IPS-15b (cell line): ENCODE results near the gene TSEN2.
"Not testable (repeated sequence)": the region's sequence is repeated elsewhere in the genome, so short reads cannot be mapped to it uniquely, and the experiment has no call there.

Experiments used
- H3K27me3 ChIP-seq: one replicate; pipeline ENCODE4 v1.6.1; 2013; ENCODE audit warnings: low read length; ENCODE audit not compliant: control insufficient read depth, insufficient read depth
- H3K36me3 ChIP-seq: one replicate; pipeline ENCODE4 v1.6.1; 2013; ENCODE audit warnings: low read length; ENCODE audit not compliant: control insufficient read depth, insufficient read depth
- H3K4me1 ChIP-seq: one replicate; pipeline ENCODE4 v1.6.1; 2013; ENCODE audit warnings: mild to moderate bottlenecking, low read length; ENCODE audit not compliant: control insufficient read depth, insufficient read depth
- H3K4me3 ChIP-seq: one replicate; pipeline ENCODE4 v1.5.1; 2013; ENCODE audit warnings: low read depth, low read length
- H3K9ac ChIP-seq: one replicate; pipeline ENCODE4 v1.6.1; 2013; ENCODE audit warnings: low read depth, mild to moderate bottlenecking, low read length
- H3K9me3 ChIP-seq: one replicate; pipeline ENCODE4 v1.6.1; 2013; ENCODE audit warnings: mild to moderate bottlenecking, low read length; ENCODE audit not compliant: control insufficient read depth, insufficient read depth

The TSEN2 gene

GRCh38 chr3:12454816-12455121, 29.5 kb upstream of the TSEN2 start:
- Histone ChIP-seq H3K27me3 (no peaks in the 10 kb centered on the region), H3K4me3 (no peak overlapping the region), H3K4me1 (no peaks in the 10 kb centered on the region), H3K36me3 (no peaks in the 10 kb centered on the region), H3K9me3 (no peaks in the 10 kb centered on the region), H3K9ac (no peak overlapping the region)

GRCh38 chr3:12455740-12456139, 28.5 kb upstream of the TSEN2 start:
- Histone ChIP-seq H3K4me3 (no peak overlapping the region), H3K4me1 (no peaks in the 10 kb centered on the region), H3K9me3 (no peaks in the 10 kb centered on the region), H3K27me3 (no peaks in the 10 kb centered on the region), H3K36me3 (no peaks in the 10 kb centered on the region), H3K9ac (no peak overlapping the region)

GRCh38 chr3:12456441-12456840, 27.8 kb upstream of the TSEN2 start:
- H3K9me3 ChIP-seq: no peaks in the 10 kb centered on the region
- H3K4me3 ChIP-seq: no peak overlapping the region
- no peaks in the 10 kb centered on the region for H3K27me3 ChIP-seq
- H3K9ac ChIP-seq: no peak overlapping the region
- H3K4me1 ChIP-seq: no peaks in the 10 kb centered on the region
- no peaks in the 10 kb centered on the region for H3K36me3 ChIP-seq

GRCh38 chr3:12457380-12457779, 26.9 kb upstream of the TSEN2 start:
- H3K4me1 ChIP-seq, H3K27me3 ChIP-seq, H3K9me3 ChIP-seq, H3K4me3 ChIP-seq, H3K9ac ChIP-seq, H3K36me3 ChIP-seq: not testable (repeated sequence)

GRCh38 chr3:12458901-12459300, 25.4 kb upstream of the TSEN2 start:
- Histone ChIP-seq H3K36me3 (no peaks in the 10 kb centered on the region), H3K9ac (no peak overlapping the region), H3K4me3 (no peak overlapping the region), H3K27me3 (no peaks in the 10 kb centered on the region), H3K9me3 (no peaks in the 10 kb centered on the region), H3K4me1 (no peaks in the 10 kb centered on the region)

- H3K36me3 ChIP-seq: no peaks in the 10 kb centered on the region
- H3K4me1 ChIP-seq: no peaks in the 10 kb centered on the region
- H3K4me3 ChIP-seq: no peak overlapping the region
- no peaks in the 10 kb centered on the region for H3K27me3 ChIP-seq
- no peak overlapping the region for H3K9ac ChIP-seq
- H3K9me3 ChIP-seq: no peaks in the 10 kb centered on the region
Measured at GRCh38 chr3:12460127-12460526, 24.2 kb upstream of the TSEN2 start.

GRCh38 chr3:12461097-12461649, 23.1 kb upstream of the TSEN2 start:
- H3K4me3 ChIP-seq: no peak overlapping the region
- no peaks in the 10 kb centered on the region for H3K27me3 ChIP-seq
- H3K36me3 ChIP-seq: no peaks in the 10 kb centered on the region
- no peaks in the 10 kb centered on the region for H3K9me3 ChIP-seq
- H3K4me1 ChIP-seq: no peaks in the 10 kb centered on the region
- no peak overlapping the region for H3K9ac ChIP-seq

GRCh38 chr3:12462159-12462947, 21.9 kb upstream of the TSEN2 start:
- H3K9me3 ChIP-seq: no peaks in the 10 kb centered on the region
- H3K9ac ChIP-seq: no peak overlapping the region
- H3K36me3 ChIP-seq: no peaks in the 10 kb centered on the region
- no peaks in the 10 kb centered on the region for H3K27me3 ChIP-seq
- H3K4me3 ChIP-seq: no peak overlapping the region
- H3K4me1 ChIP-seq: no peaks in the 10 kb centered on the region

- H3K27me3 ChIP-seq: no peaks in the 10 kb centered on the region
- H3K9ac ChIP-seq: no peak overlapping the region
- H3K4me3 ChIP-seq: no peak overlapping the region
- no peaks in the 10 kb centered on the region for H3K9me3 ChIP-seq
- H3K36me3 ChIP-seq: no peaks in the 10 kb centered on the region
- no peaks in the 10 kb centered on the region for H3K4me1 ChIP-seq
Measured at GRCh38 chr3:12463686-12464085, 20.6 kb upstream of the TSEN2 start.

- Histone ChIP-seq H3K36me3 (no peaks in the 10 kb centered on the region), H3K4me1 (no peaks in the 10 kb centered on the region), H3K27me3 (no peaks in the 10 kb centered on the region), H3K4me3 (no peak overlapping the region), H3K9me3 (no peaks in the 10 kb centered on the region), H3K9ac (no peak overlapping the region)
Measured at GRCh38 chr3:12464181-12464580, 20.1 kb upstream of the TSEN2 start.

- Histone ChIP-seq H3K4me3 (no peak overlapping the region), H3K27me3 (no peaks in the 10 kb centered on the region), H3K9ac (no peak overlapping the region), H3K9me3 (no peaks in the 10 kb centered on the region), H3K36me3 (no peaks in the 10 kb centered on the region), H3K4me1 (no peaks in the 10 kb centered on the region)
Measured at GRCh38 chr3:12465151-12465835, 19.0 kb upstream of the TSEN2 start.

- no peak overlapping the region for H3K9ac ChIP-seq
- no peak overlapping the region for H3K4me3 ChIP-seq
- H3K36me3 ChIP-seq: no peaks in the 10 kb centered on the region
- H3K4me1 ChIP-seq: no peaks in the 10 kb centered on the region
- H3K9me3 ChIP-seq: no peaks in the 10 kb centered on the region
- no peaks in the 10 kb centered on the region for H3K27me3 ChIP-seq
Measured at GRCh38 chr3:12465836-12466225, 18.4 kb upstream of the TSEN2 start.
